GM18868 (cell line): ENCODE measurements around the gene GREB1.

Experiments used
- ATAC-seq: cut with Tn5 transposase; IDR thresholded peaks from one replicate; pipeline ENCODE4 v1.9.1; 2021; ENCODE audit warnings: mild to moderate bottlenecking, moderate library complexity; ENCODE audit not compliant: unreplicated experiment

Gene GREB1

DNA sequence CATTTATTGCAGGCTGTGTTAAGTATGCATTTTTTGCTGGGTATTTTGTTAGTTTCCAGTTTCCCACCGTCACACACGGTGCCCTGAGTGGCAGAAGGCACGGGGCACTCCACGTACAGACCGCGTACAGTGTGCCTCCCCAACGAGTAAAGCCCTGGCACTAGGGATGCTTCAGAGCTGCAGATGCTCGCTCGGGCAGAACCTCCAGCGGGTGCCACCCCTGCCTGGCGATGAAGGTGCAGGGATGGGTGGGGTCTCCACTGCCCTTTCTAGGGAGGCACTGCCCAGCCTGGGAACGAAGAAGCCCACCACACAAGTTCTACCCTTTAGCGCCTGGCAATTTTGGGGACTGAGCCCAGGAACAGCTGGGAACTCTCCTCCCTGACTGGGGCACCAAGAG lies 4.1 kb downstream of the GREB1 start:
- ATAC-seq: no peak

DNA sequence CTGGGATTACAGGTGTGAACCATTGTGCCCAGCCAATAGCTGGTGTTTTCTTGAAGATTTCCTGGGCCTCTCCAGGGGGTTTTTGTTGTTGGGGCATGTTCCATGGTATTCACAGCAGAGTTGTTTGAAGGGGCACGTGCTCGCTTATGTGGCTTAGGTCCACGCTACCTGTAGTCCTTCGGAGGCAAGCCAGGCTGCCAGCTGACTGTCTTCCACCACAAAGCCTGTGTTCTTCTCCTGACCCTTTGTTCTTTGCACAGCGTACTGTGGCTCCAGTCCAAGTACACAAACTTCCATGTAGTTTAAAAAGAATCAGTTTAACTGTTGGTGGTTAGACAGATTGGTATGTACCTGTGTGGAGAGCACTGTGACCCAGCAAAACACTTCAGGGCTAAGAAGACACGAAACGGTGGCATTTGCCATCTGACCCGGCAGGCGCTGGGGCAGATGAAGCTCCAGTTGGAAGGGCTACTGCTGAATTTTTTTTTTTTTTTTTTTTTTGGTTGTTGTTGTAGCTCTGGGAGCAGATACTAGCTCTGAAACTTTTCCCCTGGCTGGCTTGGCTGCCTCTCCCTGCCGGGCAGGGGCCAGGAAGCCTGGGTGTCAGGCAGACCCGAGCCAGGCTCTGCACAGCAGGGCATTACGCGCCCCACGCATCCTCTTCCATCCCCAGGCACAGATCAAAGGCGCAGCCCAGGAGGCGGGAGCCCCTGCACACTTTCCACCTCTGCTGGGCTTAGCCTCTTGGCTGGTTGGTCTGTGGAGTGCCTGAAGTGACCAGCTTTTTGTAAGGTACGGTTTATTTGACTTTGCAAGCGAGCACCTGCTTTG lies 5.7 kb downstream of the GREB1 start:
- no peak for ATAC-seq

DNA sequence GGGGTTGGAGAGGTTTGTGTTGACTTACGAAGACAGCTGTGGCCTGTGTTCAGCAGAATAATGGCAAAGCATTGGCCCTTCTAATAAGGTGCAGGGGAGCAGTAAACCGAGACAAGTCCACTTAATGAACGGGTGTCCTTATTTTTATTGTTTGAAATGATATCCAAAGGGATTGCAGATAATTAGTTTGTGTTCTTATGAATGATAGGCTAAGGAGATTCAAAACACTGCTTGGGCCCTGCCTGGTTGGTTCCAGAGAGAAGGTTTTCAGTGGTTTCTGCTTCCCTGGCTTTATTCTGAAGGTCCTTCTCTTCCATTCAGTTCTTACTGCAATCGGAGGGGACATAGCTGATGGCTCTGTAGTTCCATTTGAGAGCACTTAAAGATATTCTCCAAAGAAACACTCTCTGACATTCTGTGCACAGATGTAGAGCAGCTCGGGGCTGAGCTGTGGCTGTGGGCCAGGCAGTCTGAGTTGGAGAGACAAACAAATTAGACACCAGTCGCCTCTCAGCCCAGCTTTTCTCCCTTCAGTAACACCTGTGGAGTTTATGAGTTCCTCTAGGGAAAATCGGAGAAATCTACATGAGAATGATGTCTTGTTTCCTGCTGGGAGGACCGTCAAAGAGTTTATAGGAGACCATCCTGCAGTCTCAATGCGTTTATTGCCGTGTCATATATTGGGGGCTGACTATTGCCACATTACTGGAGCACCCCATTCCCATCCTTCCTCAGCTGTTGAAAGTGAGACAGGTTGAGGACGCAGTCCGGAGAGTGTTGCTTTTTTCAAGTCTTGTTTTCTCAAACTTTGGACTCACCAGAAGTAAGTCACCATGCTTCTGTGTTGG lies 6.5 kb downstream of the GREB1 start:
- no peak for ATAC-seq

DNA sequence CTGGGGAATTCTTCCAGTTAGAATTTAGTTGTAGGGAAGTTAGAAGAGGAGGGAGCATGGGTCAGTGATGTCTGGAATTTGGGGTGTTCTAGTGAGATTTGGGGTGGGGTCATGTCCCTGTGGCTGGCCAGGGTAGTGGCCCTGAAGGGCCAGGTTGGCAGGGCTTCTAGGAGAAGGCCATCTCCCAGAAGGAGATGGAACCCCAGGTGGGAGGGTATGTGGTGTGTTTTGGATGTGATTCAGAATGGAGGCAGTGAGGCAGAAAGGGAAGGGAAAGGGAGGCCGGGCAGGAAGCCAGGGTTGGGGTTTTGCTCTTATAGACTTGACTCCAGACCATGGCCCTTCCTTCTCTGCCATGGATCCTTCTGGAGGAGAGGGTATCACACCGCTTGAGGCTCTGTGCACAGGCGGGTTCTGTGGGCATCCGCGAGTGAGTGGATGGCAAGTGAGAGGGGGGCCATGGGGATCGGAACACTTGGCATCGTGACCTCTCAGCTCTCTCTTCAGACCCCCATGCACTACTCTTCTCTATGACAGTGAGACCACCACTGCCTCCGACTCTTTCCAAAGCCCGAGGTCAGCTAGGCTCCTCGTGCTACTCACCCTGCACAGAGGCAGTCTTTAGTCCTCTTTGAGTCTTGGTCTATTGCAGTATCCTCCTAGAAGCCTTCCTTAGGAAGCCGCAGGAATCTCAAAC lies 7.3 kb downstream of the GREB1 start:
- ATAC-seq: no peak

DNA sequence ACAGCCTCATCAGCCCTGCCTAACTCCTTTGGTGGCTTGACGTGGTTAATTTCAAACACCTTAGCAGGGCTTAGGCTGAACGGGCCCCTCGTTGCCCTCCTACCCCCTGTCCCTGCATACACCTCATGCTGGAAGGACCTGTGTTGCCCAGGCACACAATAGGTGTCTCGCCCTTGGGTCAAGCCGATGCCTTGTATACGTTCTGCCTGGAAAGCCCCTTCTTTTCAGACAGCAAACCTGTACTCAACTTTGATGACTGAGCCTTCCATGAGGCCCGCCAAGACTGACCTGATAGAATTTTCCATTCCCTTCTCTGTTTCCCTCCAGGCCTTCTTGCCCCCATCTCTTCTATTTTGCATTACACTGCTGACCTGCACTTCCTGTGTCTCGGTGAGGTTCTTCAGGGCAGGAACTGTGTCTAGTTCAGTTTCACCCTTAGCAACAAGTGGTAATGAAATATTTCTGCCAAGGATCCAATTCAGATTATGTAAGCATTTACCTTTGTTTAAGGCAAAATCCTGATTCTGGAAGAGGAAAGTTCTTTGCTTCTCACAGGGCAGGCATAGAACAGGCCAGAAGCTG lies 7.9 kb downstream of the GREB1 start:
- ATAC-seq: no peak

DNA sequence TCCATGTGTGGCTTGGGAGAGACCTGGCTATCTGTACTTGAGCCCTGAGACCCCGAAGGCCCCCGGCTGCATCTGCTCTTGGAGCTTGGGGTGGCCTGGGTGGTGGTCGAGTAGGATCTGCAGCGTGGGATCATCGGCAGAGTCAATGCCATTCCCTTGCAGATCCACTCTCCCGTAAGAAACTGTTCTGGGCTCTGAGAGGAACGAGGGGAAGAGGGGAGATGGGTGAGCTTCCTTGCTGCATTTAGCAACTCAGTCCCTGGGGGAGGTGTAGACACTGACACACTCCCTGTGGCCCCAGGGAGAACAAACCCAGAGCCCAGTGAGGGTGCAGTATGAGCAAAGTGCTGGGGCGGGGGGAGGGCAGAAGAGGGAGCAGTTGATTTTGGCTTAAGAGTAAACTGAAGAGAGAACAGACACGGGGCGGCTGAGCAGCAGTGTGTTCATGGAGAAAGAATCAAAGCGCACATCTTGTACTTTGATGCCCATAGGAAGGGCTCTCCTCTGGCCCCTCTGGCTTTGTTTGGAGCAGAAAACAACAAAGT lies 8.5 kb downstream of the GREB1 start:
- ATAC-seq: no peak

GRCh38 chr2:11543337-11544216 lies 9.7 kb downstream of the GREB1 start:
- no peak for ATAC-seq

GRCh38 chr2:11546072-11546471 lies 12.2 kb downstream of the GREB1 start:
- no peak for ATAC-seq

DNA sequence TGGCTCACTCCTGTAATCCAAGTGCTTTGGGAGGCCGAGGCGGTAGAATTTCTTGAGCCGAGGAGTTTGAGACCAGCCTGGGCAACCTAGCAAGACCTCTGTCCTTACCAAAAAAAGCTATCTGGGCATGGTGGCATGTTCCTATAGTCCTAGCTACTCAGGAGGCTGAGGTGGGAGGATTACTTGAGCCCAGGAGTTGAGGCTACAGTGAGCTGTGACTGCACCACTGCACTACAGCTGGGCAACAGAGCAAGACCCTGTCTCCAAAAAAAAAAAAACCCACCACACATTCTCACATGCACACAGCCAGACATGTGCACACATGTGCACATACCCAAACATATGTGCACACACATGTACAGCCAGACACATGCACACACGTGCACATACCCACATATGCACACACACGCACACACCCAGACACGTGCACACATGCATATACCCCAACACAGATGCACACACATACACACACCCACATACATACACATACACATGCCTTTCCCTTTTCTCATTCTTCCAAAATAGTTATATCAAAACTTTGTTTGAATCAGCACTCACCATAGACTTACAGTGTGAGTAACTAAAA lies 14.2 kb downstream of the GREB1 start:
- no peak for ATAC-seq

GRCh38 chr2:11550302-11550701 lies 16.5 kb downstream of the GREB1 start:
- ATAC-seq: no peak

DNA sequence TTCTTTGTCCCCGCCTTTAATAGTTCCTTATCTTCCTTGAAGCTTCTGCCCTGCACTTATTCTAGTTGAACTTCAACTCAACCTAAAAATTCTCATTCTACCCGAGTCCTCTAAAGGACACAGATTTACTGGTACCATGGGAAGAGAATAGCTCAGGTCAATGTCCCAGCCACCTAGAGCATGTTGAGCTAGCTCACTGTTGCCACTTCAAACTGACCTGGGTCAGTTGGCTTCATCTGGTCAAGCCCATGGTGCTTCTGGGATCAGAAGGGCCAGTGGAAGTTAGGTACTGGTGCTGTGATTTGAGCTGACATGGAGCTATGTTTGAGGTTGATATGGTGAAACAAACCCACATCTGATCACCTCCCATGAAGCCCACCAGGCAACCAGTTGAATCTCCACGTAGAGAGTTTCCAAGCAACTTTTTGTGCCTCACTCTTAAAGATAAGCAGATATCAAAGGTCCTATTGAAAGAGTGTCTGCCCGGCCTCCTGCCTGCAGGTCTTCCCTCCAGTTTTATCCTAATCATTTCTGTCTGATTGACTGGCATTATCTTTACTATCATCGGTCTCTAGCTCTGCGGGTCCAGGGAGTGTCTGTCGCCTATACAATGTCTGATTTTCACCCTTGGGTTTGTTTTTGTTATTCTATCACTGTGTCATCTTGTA lies 17.2 kb downstream of the GREB1 start:
- ATAC-seq: no peak

DNA sequence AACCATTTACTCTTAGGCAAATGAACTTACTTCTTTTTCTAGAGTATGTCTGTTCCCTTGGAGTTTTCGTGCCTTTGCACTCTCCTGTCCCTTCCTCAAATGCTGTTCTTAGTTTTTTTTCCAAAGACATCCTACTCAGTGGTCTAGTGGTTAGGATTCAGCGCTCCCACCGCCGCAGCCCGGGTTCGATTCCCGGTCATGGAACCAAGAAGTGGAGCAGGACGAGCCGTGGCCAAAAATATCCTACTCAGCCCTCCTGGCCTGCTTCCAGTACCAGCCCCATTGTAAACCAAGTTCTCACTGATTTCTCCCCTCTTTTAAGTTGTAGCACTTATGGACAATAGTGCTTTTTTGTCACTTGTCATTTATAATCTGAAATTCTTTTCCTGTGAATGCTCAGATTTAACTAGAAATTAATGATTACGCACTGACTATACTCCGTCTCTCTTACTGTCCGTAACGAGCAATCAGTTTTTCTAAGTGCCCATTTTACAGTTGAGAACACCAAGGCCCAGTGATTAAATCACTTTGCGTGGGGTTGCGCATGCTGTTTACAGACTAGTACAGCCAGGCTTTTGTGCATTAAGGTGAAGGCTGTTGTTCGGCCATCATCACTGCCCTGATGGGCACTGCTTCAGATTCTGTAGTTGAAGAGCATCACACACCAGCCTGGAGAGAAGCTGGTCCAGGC lies 17.9 kb downstream of the GREB1 start:
- no peak for ATAC-seq

- no peak for ATAC-seq
Observed at GRCh38 chr2:11552260-11552638, 18.4 kb downstream of the GREB1 start.

- ATAC-seq: no peak
Observed at GRCh38 chr2:11553661-11554398, 20.0 kb downstream of the GREB1 start.

DNA sequence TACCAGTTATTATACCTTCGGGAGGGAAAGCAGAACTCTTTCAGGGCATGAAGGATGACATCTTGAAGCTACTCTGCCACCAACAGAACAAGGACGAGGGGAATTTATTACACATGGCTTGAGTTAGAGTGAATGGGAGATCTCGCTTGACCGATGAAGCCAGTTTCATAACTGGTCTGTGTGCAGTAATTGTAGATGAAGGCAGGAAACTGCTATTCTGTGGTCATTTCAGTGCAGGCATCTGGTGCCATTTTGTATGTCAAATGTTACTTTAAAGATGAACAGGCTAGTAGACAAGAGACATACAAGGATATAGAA lies 20.5 kb downstream of the GREB1 start:
- no peak for ATAC-seq

DNA sequence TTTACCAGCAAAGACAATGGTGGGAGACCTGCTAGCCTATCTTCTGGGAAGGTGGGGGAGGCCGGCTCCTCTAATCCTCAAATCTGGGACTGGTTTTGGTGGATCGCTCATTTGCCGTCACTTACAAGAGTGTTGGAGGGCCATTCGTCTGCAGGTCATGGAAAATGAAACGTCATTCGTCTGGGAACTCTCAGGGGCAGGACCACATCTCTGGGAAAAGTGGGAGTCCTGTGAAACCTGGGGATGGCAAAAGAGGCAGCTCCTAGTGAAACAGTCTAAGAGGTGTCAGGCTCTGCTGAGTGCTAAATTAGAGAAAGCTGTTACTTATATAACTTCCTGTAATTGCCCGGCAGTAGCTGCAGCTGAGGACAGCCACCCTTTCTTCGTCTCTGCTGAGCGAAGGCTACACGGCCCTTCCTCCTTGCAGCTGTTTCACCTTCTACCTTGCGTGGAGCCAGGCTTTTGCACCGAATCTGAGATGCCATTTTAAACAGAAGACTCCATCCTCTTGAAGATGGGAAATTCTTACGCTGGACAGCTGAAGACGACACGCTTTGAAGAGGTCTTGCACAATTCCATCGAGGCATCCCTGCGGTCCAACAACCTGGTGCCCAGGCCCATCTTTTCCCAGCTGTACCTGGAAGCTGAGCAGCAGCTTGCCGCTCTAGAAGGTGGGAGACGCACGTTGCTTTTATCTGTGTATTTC lies 22.4 kb downstream of the GREB1 start:
- no peak for ATAC-seq

DNA sequence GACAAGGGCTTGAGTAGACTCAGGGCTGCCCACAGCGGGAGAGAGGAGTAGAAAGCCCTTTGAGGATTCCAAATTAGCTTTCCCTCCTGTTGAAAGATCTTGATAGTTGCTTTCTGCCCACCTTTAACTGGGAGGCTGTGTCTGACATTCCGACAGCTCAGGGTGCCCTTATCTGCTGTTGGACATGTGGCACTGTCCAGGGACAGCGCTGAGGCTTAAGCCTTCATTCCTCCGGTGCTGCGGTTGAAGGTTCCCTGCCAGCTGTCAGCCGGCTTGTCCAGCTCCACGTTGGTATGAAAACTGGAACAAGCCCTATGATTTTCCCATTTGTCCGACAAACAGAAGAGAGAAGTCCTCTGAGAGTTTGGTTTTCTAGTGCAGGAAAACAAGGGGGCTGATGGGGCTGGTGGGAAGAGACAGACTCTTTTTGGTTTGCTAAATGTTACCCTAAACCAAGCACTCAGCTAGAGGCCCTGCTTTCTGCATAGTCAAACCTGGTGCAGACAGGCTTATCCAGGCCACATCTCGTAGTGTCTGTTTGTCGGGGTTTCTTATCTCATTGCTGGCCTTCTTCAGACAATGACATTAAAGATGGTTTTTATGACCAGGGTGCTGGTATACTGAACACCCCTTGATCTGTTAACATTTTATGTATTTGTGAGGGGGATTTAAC lies 24.5 kb downstream of the GREB1 start:
- ATAC-seq: no peak
